Measurements from ENCODE around the gene RPE.

GRCh38 chr2:210020138-210020537, 17.7 kb downstream of the RPE start:
- TF ChIP-seq, protein P1, sequence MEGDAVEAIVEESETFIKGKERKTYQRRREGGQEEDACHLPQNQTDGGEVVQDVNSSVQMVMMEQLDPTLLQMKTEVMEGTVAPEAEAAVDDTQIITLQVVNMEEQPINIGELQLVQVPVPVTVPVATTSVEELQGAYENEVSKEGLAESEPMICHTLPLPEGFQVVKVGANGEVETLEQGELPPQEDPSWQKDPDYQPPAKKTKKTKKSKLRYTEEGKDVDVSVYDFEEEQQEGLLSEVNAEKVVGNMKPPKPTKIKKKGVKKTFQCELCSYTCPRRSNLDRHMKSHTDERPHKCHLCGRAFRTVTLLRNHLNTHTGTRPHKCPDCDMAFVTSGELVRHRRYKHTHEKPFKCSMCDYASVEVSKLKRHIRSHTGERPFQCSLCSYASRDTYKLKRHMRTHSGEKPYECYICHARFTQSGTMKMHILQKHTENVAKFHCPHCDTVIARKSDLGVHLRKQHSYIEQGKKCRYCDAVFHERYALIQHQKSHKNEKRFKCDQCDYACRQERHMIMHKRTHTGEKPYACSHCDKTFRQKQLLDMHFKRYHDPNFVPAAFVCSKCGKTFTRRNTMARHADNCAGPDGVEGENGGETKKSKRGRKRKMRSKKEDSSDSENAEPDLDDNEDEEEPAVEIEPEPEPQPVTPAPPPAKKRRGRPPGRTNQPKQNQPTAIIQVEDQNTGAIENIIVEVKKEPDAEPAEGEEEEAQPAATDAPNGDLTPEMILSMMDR (IDR thresholded peaks at IDR 0.05): no peak
- no peak for TF ChIP-seq ZFX (IDR thresholded peaks at IDR 0.05; ENCODE audit: borderline replicate concordance)

All from 22Rv1 (cell line).